Vagina (tissue), 2 donors: ENCODE data around the gene MFSD2A.

Source experiments
- CTCF ChIP-seq, 3 experiments: fragments of 450-650 bp in 2 of 3; fragments of 200-600 bp in 1 of 3; sonication (generic) in 1 of 3; IDR thresholded peaks; one replicate each; pipeline ENCODE4 v1.5.1; 2017 to 2019; ENCODE audit warnings: antibody characterized with exemption in 3 of 3, mild to moderate bottlenecking in 2 of 3, moderate library complexity in 2 of 3
- POLR2A ChIP-seq, 2 donors: fragments of 450-650 bp; IDR thresholded peaks; one replicate each; pipeline ENCODE4 v1.6.1; 2017; ENCODE audit warnings: antibody characterized with exemption in 2 of 2, mild to moderate bottlenecking in 2 of 2, moderate library complexity in 2 of 2
- POLR2AphosphoS5 ChIP-seq, 2 donors: sonication (generic); formaldehyde crosslinking; IDR thresholded peaks; one replicate each; pipeline ENCODE4 v1.9.0; 2017; ENCODE audit warnings: antibody characterized with exemption in 2 of 2, mild to moderate bottlenecking in 2 of 2, low read depth in 1 of 2; ENCODE audit not compliant: insufficient read depth in 1 of 2

- TF ChIP-seq CTCF (IDR thresholded peaks at IDR 0.05), result no peak
- no peak for TF ChIP-seq POLR2A (IDR thresholded peaks at IDR 0.05)
- TF ChIP-seq POLR2AphosphoS5 (IDR thresholded peaks at IDR 0.05; ENCODE audit: insufficient read depth in 1 of 2, low read depth in 1 of 2), result no peak
These were observed 3.7 kb downstream of the MFSD2A start for GRCh38 chr1:39958403-39959200.
